CD14-positive monocyte (primary cell): ENCODE results near the gene DYNC2LI1. TPM values are rescaled to one million over a fixed set of nuclear protein-coding genes. Genes with fewer than 3 reads are reported as not detected.

Source experiments
- DNase-seq, 3 donors: peaks; one replicate each; pipeline ENCODE4 v3.0.0-alpha.2; 2011 to 2022
- H2AFZ ChIP-seq: 2 replicates; pipeline ENCODE4 v1.6.0; 2012; ENCODE audit warnings: mild to moderate bottlenecking, low read depth, low read length, inconsistent platforms; ENCODE audit not compliant: insufficient read depth, poor library complexity, severe bottlenecking
- H3K27ac ChIP-seq, 2 donors: 1 replicate in 1 of 2; 2 replicates in 1 of 2; pipeline ENCODE4 v1.5.1; 2012 to 2013; ENCODE audit warnings: low read length in 2 of 2, control low read depth in 1 of 2, inconsistent platforms in 1 of 2, low read depth in 1 of 2, mild to moderate bottlenecking in 1 of 2
- H3K27me3 ChIP-seq, 2 donors: one replicate each; pipeline versions ENCODE4 v1.6.0 to v1.6.1; 2011 to 2013; ENCODE audit warnings: low read length in 2 of 2; ENCODE audit not compliant: control insufficient read depth in 2 of 2, insufficient read depth in 2 of 2
- H3K36me3 ChIP-seq, 2 donors: replicated peaks in 1 of 2; 1 replicate in 1 of 2; 2 replicates in 1 of 2; pipeline versions ENCODE4 v1.5.1 to v1.6.1; 2012 to 2013; ENCODE audit warnings: low read length in 2 of 2, control low read depth in 1 of 2, inconsistent platforms in 1 of 2, mild to moderate bottlenecking in 1 of 2; ENCODE audit not compliant: insufficient read depth in 2 of 2, control insufficient read depth in 1 of 2
- H3K4me1 ChIP-seq, 2 donors: 1 replicate in 1 of 2; 2 replicates in 1 of 2; pipeline versions ENCODE4 v1.5.1 to v1.6.1; 2012 to 2013; ENCODE audit warnings: low read length in 2 of 2, control low read depth in 1 of 2, inconsistent platforms in 1 of 2, mild to moderate bottlenecking in 1 of 2, moderate library complexity in 1 of 2; ENCODE audit not compliant: insufficient read depth in 2 of 2, control insufficient read depth in 1 of 2
- H3K4me2 ChIP-seq: replicated peaks from 2 replicates; pipeline ENCODE3; 2012; ENCODE audit warnings: low read length, moderate library complexity, mild to moderate bottlenecking; ENCODE audit not compliant: poor library complexity, severe bottlenecking; ENCODE audit errors: extremely low read depth
- H3K4me3 ChIP-seq, 3 experiments: fragments of 200-600 bp in 1 of 3; sonication (generic) in 1 of 3; replicated peaks in 1 of 3; 1 replicate in 2 of 3; 2 replicates in 1 of 3; pipeline ENCODE4 v1.5.1; 2011 to 2013; ENCODE audit warnings: low read length in 3 of 3, mild to moderate bottlenecking in 3 of 3, control low read depth in 2 of 3, low read depth in 2 of 3, inconsistent platforms in 1 of 3, moderate library complexity in 1 of 3
- H3K79me2 ChIP-seq: 2 replicates; pipeline ENCODE4 v1.6.0; 2012; ENCODE audit warnings: mild to moderate bottlenecking, control low read depth, inconsistent platforms, low read length, moderate library complexity; ENCODE audit not compliant: insufficient read depth
- H3K9ac ChIP-seq: 2 replicates; pipeline ENCODE4 v1.6.0; 2017; ENCODE audit warnings: low read length, mild to moderate bottlenecking; ENCODE audit not compliant: insufficient read depth, poor library complexity, severe bottlenecking
- H3K9me3 ChIP-seq, 2 donors: replicated peaks in 1 of 2; 1 replicate in 1 of 2; 2 replicates in 1 of 2; pipeline versions ENCODE4 v1.5.1 to v1.6.1; 2012 to 2013; ENCODE audit warnings: low read length in 2 of 2, control low read depth in 1 of 2; ENCODE audit not compliant: control insufficient read depth in 1 of 2, insufficient read depth in 1 of 2
- H4K20me1 ChIP-seq: 2 replicates; pipeline ENCODE4 v1.6.0; 2012; ENCODE audit warnings: mild to moderate bottlenecking, low read length, control low read depth, moderate library complexity; ENCODE audit not compliant: insufficient read depth
- H3K27ac Mint-ChIP-seq, 7 donors: one replicate each; pipeline ENCODE4 v1.8.0; 2020; ENCODE audit warnings: mild to moderate bottlenecking in 7 of 7, mixed read lengths in 7 of 7, moderate library complexity in 6 of 7, inconsistent platforms in 2 of 7
- H3K27me3 Mint-ChIP-seq, 3 donors: one replicate each; pipeline ENCODE4 v1.8.0; 2021 to 2022; ENCODE audit warnings: low read depth in 3 of 3, mild to moderate bottlenecking in 3 of 3, mixed read lengths in 3 of 3, moderate library complexity in 3 of 3, inconsistent platforms in 1 of 3
- H3K36me3 Mint-ChIP-seq, 2 donors: one replicate each; pipeline ENCODE4 v1.8.0; 2020; ENCODE audit warnings: mixed read lengths in 2 of 2, inconsistent platforms in 1 of 2, mild to moderate bottlenecking in 1 of 2
- H3K4me1 Mint-ChIP-seq: one replicate; pipeline ENCODE4 v1.8.0; 2020; ENCODE audit warnings: mild to moderate bottlenecking, mixed read lengths
- H3K4me3 Mint-ChIP-seq, 2 donors: one replicate each; pipeline ENCODE4 v1.8.0; 2020; ENCODE audit warnings: mild to moderate bottlenecking in 2 of 2, mixed read lengths in 2 of 2, moderate library complexity in 1 of 2
- H3K9me3 Mint-ChIP-seq, 7 donors: one replicate each; pipeline ENCODE4 v1.8.0; 2020 to 2022; ENCODE audit warnings: mixed read lengths in 7 of 7, mild to moderate bottlenecking in 6 of 7, moderate library complexity in 6 of 7, inconsistent platforms in 2 of 7
- WGBS: methylation state at CpG from one replicate; pipeline ENCODE4 v1.1.5; 2013; ENCODE audit warnings: missing lambda C conversion rate; ENCODE audit not compliant: insufficient coverage; 5-methylcytosine and 5-hydroxymethylcytosine counted together
- intact Hi-C, 2 donors: fragments of 100-400 bp; cut with micrococcal nuclease; formaldehyde crosslinking; loops; one replicate each; pipeline versions ENCODE4 v1.15.0 to v1.15.1; 2023
- polyA plus RNA-seq, 3 donors: library from polyadenylated mRNA; depleted of rRNA in 1 of 3; unstranded in 2 of 3; stranded (reverse) in 1 of 3; fragments of 300-500 nt in 2 of 3; fragments of >200 nt in 1 of 3; fragmentation: Illumina TruSeq in 2 of 3; gene quantifications; 1 replicate in 2 of 3; 2 replicates in 1 of 3; pipeline ENCODE4 v1.2.3, GENCODE V29; 2012 to 2021
- TF ChIP-seq, protein P1 (sequence below): fragments of 200-600 bp; IDR thresholded peaks from one replicate; pipeline ENCODE4 v1.8.0; 2022; ENCODE audit warnings: antibody characterized with exemption, mild to moderate bottlenecking

The DYNC2LI1 gene
- polyA plus RNA-seq, 3 donors, result 2.5 to 4.4 (median 3.5) TPM

DNA sequence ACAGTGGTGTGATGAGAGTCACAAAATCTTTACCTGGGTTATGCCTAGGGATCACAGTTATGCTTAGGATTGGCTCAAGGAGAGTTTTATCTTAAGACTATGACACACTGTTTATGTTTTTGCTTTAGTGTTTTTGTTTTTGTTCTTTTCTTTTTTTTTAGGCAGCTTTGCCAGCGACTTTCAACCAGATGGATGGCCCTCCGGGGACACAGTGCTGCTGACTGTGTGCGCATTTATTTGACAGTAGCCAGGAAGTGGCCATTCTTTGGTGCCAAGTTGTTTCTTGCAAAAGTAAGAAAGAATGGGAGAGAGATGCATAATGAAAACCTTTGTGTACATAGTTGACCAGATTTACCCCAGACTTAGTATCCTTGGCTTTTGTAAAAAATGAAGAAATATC, 15.1 kb upstream of the DYNC2LI1 start:
- Mint-ChIP-seq H3K4me3 (no peak overlapping the region), H3K4me1 (no peaks in the 10 kb centered on the region), H3K27ac (no peak overlapping the region), H3K9me3 (peaks cover 0 to 2% (median 0%) of the 10 kb centered on the region in 7 donors), H3K36me3 (no peaks in the 10 kb centered on the region), H3K27me3 (peaks cover 2 to 12% (median 4%) of the 10 kb centered on the region in 3 donors)
- H3K79me2 ChIP-seq, result no peaks in the 10 kb centered on the region
- no peak overlapping the region for H3K4me3 ChIP-seq
- H2AFZ ChIP-seq, result no peak overlapping the region
- TF ChIP-seq, protein P1, sequence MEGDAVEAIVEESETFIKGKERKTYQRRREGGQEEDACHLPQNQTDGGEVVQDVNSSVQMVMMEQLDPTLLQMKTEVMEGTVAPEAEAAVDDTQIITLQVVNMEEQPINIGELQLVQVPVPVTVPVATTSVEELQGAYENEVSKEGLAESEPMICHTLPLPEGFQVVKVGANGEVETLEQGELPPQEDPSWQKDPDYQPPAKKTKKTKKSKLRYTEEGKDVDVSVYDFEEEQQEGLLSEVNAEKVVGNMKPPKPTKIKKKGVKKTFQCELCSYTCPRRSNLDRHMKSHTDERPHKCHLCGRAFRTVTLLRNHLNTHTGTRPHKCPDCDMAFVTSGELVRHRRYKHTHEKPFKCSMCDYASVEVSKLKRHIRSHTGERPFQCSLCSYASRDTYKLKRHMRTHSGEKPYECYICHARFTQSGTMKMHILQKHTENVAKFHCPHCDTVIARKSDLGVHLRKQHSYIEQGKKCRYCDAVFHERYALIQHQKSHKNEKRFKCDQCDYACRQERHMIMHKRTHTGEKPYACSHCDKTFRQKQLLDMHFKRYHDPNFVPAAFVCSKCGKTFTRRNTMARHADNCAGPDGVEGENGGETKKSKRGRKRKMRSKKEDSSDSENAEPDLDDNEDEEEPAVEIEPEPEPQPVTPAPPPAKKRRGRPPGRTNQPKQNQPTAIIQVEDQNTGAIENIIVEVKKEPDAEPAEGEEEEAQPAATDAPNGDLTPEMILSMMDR, result no peak
- 92% methylated on average over 2 of the region's 3 CpGs for WGBS
- no peaks in the 10 kb centered on the region for H4K20me1 ChIP-seq
- no peak overlapping the region for H3K27ac ChIP-seq
- H3K36me3 ChIP-seq, result no peaks in the 10 kb centered on the region
- no peak for DNase-seq
- H3K27me3 ChIP-seq, result peaks cover 0 to 2% of the 10 kb centered on the region in 2 donors
- H3K4me2 ChIP-seq, result no peak overlapping the region
- no peaks in the 10 kb centered on the region for H3K4me1 ChIP-seq
- intact Hi-C loops, result no loop called here
- H3K9me3 ChIP-seq, result no peaks in the 10 kb centered on the region
- H3K9ac ChIP-seq, result no peak overlapping the region

DNA sequence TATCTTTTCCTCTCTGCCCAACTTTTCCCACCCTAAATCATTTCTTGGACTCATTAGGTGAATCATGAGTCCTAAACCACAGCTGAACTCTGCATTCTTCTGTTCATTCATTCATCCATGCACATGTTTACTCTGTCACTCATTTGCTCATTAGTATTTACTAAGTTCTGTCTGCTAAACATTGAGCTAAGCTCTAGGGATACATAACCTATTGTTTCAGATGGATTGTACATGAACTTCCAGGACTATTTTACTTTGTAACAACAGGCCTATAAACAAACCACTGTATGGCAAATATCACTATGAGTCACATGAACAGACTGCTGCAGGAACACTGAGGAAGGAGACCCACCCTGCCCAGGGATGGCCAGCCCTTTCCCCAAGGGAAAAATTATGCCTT, 14.6 kb upstream of the DYNC2LI1 start:
- no peak overlapping the region for H3K4me3 ChIP-seq
- H3K36me3 ChIP-seq, result no peaks in the 10 kb centered on the region
- H3K4me1 Mint-ChIP-seq, result no peaks in the 10 kb centered on the region
- no peak for DNase-seq
- no peak overlapping the region for H3K4me2 ChIP-seq
- H3K27ac ChIP-seq, result no peak overlapping the region
- H4K20me1 ChIP-seq, result no peaks in the 10 kb centered on the region
- H3K79me2 ChIP-seq, result no peaks in the 10 kb centered on the region
- intact Hi-C loops, result no loop called here
- TF ChIP-seq, protein P1, result no peak
- no peaks in the 10 kb centered on the region for H3K36me3 Mint-ChIP-seq
- no peak overlapping the region for H2AFZ ChIP-seq
- H3K9ac ChIP-seq, result no peak overlapping the region
- peaks cover 0 to 2% of the 10 kb centered on the region in 2 donors for H3K27me3 ChIP-seq
- H3K9me3 Mint-ChIP-seq, result peaks cover 0 to 2% (median 0%) of the 10 kb centered on the region in 7 donors
- H3K4me3 Mint-ChIP-seq, result no peak overlapping the region
- no peak overlapping the region for H3K27ac Mint-ChIP-seq
- no peaks in the 10 kb centered on the region for H3K4me1 ChIP-seq
- no peaks in the 10 kb centered on the region for H3K9me3 ChIP-seq
- H3K27me3 Mint-ChIP-seq, result peaks cover 2 to 11% (median 4%) of the 10 kb centered on the region in 3 donors
